Esophagus muscularis mucosa (tissue), 4 donors: ENCODE results near the gene CD79B. TPM values are rescaled to one million over a fixed set of nuclear protein-coding genes. Genes with fewer than 3 reads are reported as not detected.
A peak's percentile ranks its signal among the peaks of the same experiment; 100 is the strongest.

Source experiments
- DNase-seq: peaks from one replicate; pipeline ENCODE4 v3.0.0-alpha.2; 2017; ENCODE audit errors: extremely low spot score
- H3K27ac ChIP-seq, 4 donors: fragments of 200-600 bp; sonication (generic); replicated peaks in 1 of 4; 1 replicate in 3 of 4; 2 replicates in 1 of 4; pipeline ENCODE4 v1.5.1; 2016 to 2019; ENCODE audit warnings: mild to moderate bottlenecking in 1 of 4
- H3K27me3 ChIP-seq, 4 donors: fragments of 200-600 bp; sonication (generic); one replicate each; pipeline versions ENCODE4 v1.5.1 to v1.6.0; 2016 to 2019
- H3K36me3 ChIP-seq, 4 donors: fragments of 200-600 bp; sonication (generic); one replicate each; pipeline ENCODE4 v1.5.1; 2016 to 2019
- H3K4me1 ChIP-seq, 4 donors: fragments of 200-600 bp; sonication (generic); one replicate each; pipeline ENCODE4 v1.5.1; 2016 to 2019
- H3K4me3 ChIP-seq, 4 donors: fragments of 200-600 bp; sonication (generic); 1 replicate in 2 of 4; 2 replicates in 2 of 4; pipeline ENCODE4 v1.5.1; 2016 to 2019; ENCODE audit warnings: mild to moderate bottlenecking in 4 of 4, moderate library complexity in 1 of 4
- H3K9me3 ChIP-seq, 4 donors: fragments of 200-600 bp; sonication (generic); 1 replicate in 3 of 4; 2 replicates in 1 of 4; pipeline ENCODE4 v1.5.1; 2016 to 2019
- CTCF ChIP-seq, 3 experiments: fragments of 200-600 bp in 2 of 3; fragments of 450-650 bp in 1 of 3; sonication (generic) in 2 of 3; IDR thresholded peaks; one replicate each; pipeline ENCODE4 v1.5.1; 2017 to 2019; ENCODE audit warnings: antibody characterized with exemption in 3 of 3, mild to moderate bottlenecking in 2 of 3, moderate library complexity in 1 of 3
- EP300 ChIP-seq: sonication (generic); formaldehyde crosslinking; IDR thresholded peaks from one replicate; pipeline ENCODE4 v1.6.1; 2017; ENCODE audit warnings: antibody characterized with exemption
- POLR2A ChIP-seq: fragments of 450-650 bp; IDR thresholded peaks from one replicate; pipeline ENCODE4 v1.6.1; 2017; ENCODE audit warnings: antibody characterized with exemption, moderate library complexity, mild to moderate bottlenecking, low read depth
- POLR2AphosphoS5 ChIP-seq, 2 donors: sonication (generic); formaldehyde crosslinking; IDR thresholded peaks; one replicate each; pipeline ENCODE4 v1.6.1; 2017; ENCODE audit warnings: antibody characterized with exemption in 2 of 2
- WGBS: methylation state at CpG from one replicate; pipeline ENCODE4 v1.1.5; 2018; 5-methylcytosine and 5-hydroxymethylcytosine counted together
- intact Hi-C: fragments of 100-400 bp; cut with DNase I; formaldehyde crosslinking; loops from one replicate; pipeline ENCODE4 v1.15.1; 2023
- total RNA-seq, 4 donors: library from RNA; depleted of rRNA; stranded (reverse); fragments of >200 nt; gene quantifications; one replicate each; pipeline versions ENCODE4 v1.1.0 to v1.2.1, GENCODE V29; 2016

Gene CD79B
- total RNA-seq = 1 to 10 TPM; 2.1 to 6.1 (median 5.8) TPM

- Histone ChIP-seq H3K27ac (peak within 1 kb of the TSS; percentile 35 to 64 (median 42)), H3K27me3 (no peaks in the 10 kb centered on the region), H3K4me3 (peak within 1 kb of the TSS in 3 of 4 donors; percentile 5 to 30 (median 10)), H3K4me1 (peaks cover 5 to 20% (median 16%) of the 10 kb centered on the region in 4 donors), H3K9me3 (no peaks in the 10 kb centered on the region), H3K36me3 (peaks cover 0 to 13% (median 0%) of the 10 kb centered on the region in 4 donors)
- intact Hi-C loops = no loop called here
- TF ChIP-seq CTCF (IDR thresholded peaks at IDR 0.05) = no peak
- TF ChIP-seq POLR2A = no peak
- no peak for TF ChIP-seq POLR2AphosphoS5 (IDR thresholded peaks at IDR 0.05)
- 87% methylated on average over 15 of the region's 19 CpGs for WGBS
- no peak for DNase-seq
Measured at GRCh38 chr17:63931981-63932561, at the start of gene CD79B. TSS of gene CD79B (minus strand) at chr17:63932331. CDS start at chr17:63932261, 70 bp downstream.

- intact Hi-C loops = no loop called here
Measured at GRCh38 chr17:63978272-63979200, 46.4 kb upstream of the CD79B start.

GRCh38 chr17:63976702-63977101, 44.6 kb upstream of the CD79B start:
- Histone ChIP-seq H3K27me3 (peaks cover 0 to 18% (median 0%) of the 10 kb centered on the region in 4 donors), H3K9me3 (peaks cover 0 to 3% (median under 1%) of the 10 kb centered on the region in 4 donors), H3K36me3 (no peaks in the 10 kb centered on the region), H3K4me1 (peaks cover 4 to 11% (median 11%) of the 10 kb centered on the region in 4 donors), H3K4me3 (no peak overlapping the region), H3K27ac (no peak overlapping the region)
- intact Hi-C loops = no loop called here
- 61% methylated on average over 3 of the region's 3 CpGs for WGBS
- no peak for TF ChIP-seq EP300
- no peak for TF ChIP-seq CTCF (IDR thresholded peaks at IDR 0.05)
- TF ChIP-seq POLR2A = no peak
- TF ChIP-seq POLR2AphosphoS5 (IDR thresholded peaks at IDR 0.05) = no peak
- DNase-seq = no peak

More at GRCh38 chr17:63978272-63979200, 46.4 kb upstream of the CD79B start:
- no peak for DNase-seq
- H3K36me3 ChIP-seq = no peaks in the 10 kb centered on the region
- peaks cover 0 to 11% (median 0%) of the 10 kb centered on the region in 4 donors for H3K27me3 ChIP-seq
- TF ChIP-seq EP300 (no peak), POLR2AphosphoS5 (IDR thresholded peaks at IDR 0.05) (no peak), POLR2A (no peak), CTCF (IDR thresholded peaks at IDR 0.05) (no peak)
- peaks cover 12 to 19% (median 18%) of the 10 kb centered on the region in 4 donors for H3K4me1 ChIP-seq
- no peak overlapping the region for H3K27ac ChIP-seq
- 84% methylated on average over 13 of the region's 13 CpGs for WGBS
- peaks cover 0 to 9% (median 6%) of the 10 kb centered on the region in 4 donors for H3K9me3 ChIP-seq
- H3K4me3 ChIP-seq = no peak overlapping the region

GRCh38 chr17:63975541-63976092, 43.5 kb upstream of the CD79B start:
- no peak overlapping the region for H3K4me3 ChIP-seq
- no peaks in the 10 kb centered on the region for H3K9me3 ChIP-seq
- H3K27me3 ChIP-seq = peaks cover 0 to 18% (median 0%) of the 10 kb centered on the region in 4 donors
- DNase-seq = no peak
- no peak overlapping the region for H3K27ac ChIP-seq
- intact Hi-C loops = no loop called here
- 89% methylated on average over 2 of the region's 2 CpGs for WGBS
- no peak for TF ChIP-seq POLR2AphosphoS5 (IDR thresholded peaks at IDR 0.05)
- no peak for TF ChIP-seq EP300
- TF ChIP-seq CTCF (IDR thresholded peaks at IDR 0.05) = no peak
- no peak for TF ChIP-seq POLR2A
- peaks cover 4 to 8% (median 6%) of the 10 kb centered on the region in 4 donors for H3K4me1 ChIP-seq
- no peaks in the 10 kb centered on the region for H3K36me3 ChIP-seq
